ENCODE results near the gene PI3.

Gene PI3

GRCh38 chr20:45183084-45183483 is 8.4 kb downstream of the PI3 start:
- H3K4me3 ChIP-seq (ENCODE audit: low read length) = no peak overlapping the region
- TF ChIP-seq CTCF (IDR thresholded peaks at IDR 0.05; ENCODE audit: insufficient read depth, low read depth, low read length, missing control alignments) = no peak
- DNase-seq (ENCODE audit: low read depth) = peak; percentile 29

- no peak for DNase-seq (ENCODE audit: low read depth)
- no peak for TF ChIP-seq CTCF (IDR thresholded peaks at IDR 0.05; ENCODE audit: insufficient read depth, low read depth, low read length, missing control alignments)
- H3K4me3 ChIP-seq (ENCODE audit: low read length) = no peak overlapping the region
Observed at GRCh38 chr20:45187693-45188092, 13.0 kb downstream of the PI3 start.

- no peak overlapping the region for H3K4me3 ChIP-seq (ENCODE audit: low read length)
- no peak for TF ChIP-seq CTCF (IDR thresholded peaks at IDR 0.05; ENCODE audit: insufficient read depth, low read depth, low read length, missing control alignments)
- no peak for DNase-seq (ENCODE audit: low read depth)
Observed at GRCh38 chr20:45189067-45189609, 14.4 kb downstream of the PI3 start.

- H3K4me3 ChIP-seq (ENCODE audit: low read length) = no peak overlapping the region
- no peak for TF ChIP-seq CTCF (IDR thresholded peaks at IDR 0.05; ENCODE audit: insufficient read depth, low read depth, low read length, missing control alignments)
- no peak for DNase-seq (ENCODE audit: low read depth)
Observed at GRCh38 chr20:45189861-45190260, 15.2 kb downstream of the PI3 start.

GRCh38 chr20:45191926-45192325 is 17.2 kb downstream of the PI3 start:
- H3K4me3 ChIP-seq (ENCODE audit: low read length) = no peak overlapping the region
- TF ChIP-seq CTCF (IDR thresholded peaks at IDR 0.05; ENCODE audit: insufficient read depth, low read depth, low read length, missing control alignments) = no peak
- no peak for DNase-seq (ENCODE audit: low read depth)

GRCh38 chr20:45193331-45193730 is 18.6 kb downstream of the PI3 start:
- TF ChIP-seq CTCF (IDR thresholded peaks at IDR 0.05; ENCODE audit: insufficient read depth, low read depth, low read length, missing control alignments) = no peak
- no peak overlapping the region for H3K4me3 ChIP-seq (ENCODE audit: low read length)
- no peak for DNase-seq (ENCODE audit: low read depth)

GRCh38 chr20:45206725-45207124 is 32.0 kb downstream of the PI3 start, which contains the start of gene SEMG1:
SEMG1 (plus strand) TSS chr20:45207033; CDS start chr20:45207054, 21 bp downstream.
- no peak for DNase-seq (ENCODE audit: low read depth)
- no peak within 1 kb of the TSS for H3K4me3 ChIP-seq (ENCODE audit: low read length)
- TF ChIP-seq CTCF (IDR thresholded peaks at IDR 0.05; ENCODE audit: insufficient read depth, low read depth, low read length, missing control alignments) = no peak

All from epithelial cell of esophagus (primary cell).